Measurements from ENCODE around the gene DNAJC3. TPM values are rescaled to one million over a fixed set of nuclear protein-coding genes. Genes with fewer than 3 reads are reported as not detected.

DNAJC3 gene
- total and polyA plus RNA-seq, 2 donors from 2014 or later: 20.1 to 65.9 TPM

GRCh38 chr13:95671597-95671996 is 5.3 kb upstream of the DNAJC3 start:
- Histone ChIP-seq H3K9me3 (ENCODE audit: control insufficient read depth in 2 of 3, insufficient read depth in 1 of 3, low read length in 3 of 3) (peaks cover 0 to 22% (median 5%) of the 10 kb centered on the region in 3 donors), H3K4me3 (ENCODE audit: low read length in 3 of 3) (no peak overlapping the region), H3K9ac (ENCODE audit: low read length in 3 of 3) (no peak overlapping the region), H3K4me1 (ENCODE audit: control insufficient read depth in 2 of 3, insufficient read depth in 2 of 3, low read depth in 1 of 3, low read length in 3 of 3) (peaks cover 0 to 5% (median 0%) of the 10 kb centered on the region in 3 donors), H3K36me3 (ENCODE audit: control insufficient read depth in 2 of 3, insufficient read depth in 3 of 3, low read length in 3 of 3) (peaks cover 0 to 9% (median 0%) of the 10 kb centered on the region in 3 donors), H3K27me3 (ENCODE audit: control insufficient read depth, insufficient read depth, low read length) (no peaks in the 10 kb centered on the region), H3K27ac (ENCODE audit: low read depth in 2 of 2, low read length in 2 of 2) (no peak overlapping the region)
- no peak for FAIRE-seq
- peak in 1 of 5 donors; percentile 44 for DNase-seq
- intact Hi-C loops (cut with DNase I): no loop called here
- TF ChIP-seq, protein P1, sequence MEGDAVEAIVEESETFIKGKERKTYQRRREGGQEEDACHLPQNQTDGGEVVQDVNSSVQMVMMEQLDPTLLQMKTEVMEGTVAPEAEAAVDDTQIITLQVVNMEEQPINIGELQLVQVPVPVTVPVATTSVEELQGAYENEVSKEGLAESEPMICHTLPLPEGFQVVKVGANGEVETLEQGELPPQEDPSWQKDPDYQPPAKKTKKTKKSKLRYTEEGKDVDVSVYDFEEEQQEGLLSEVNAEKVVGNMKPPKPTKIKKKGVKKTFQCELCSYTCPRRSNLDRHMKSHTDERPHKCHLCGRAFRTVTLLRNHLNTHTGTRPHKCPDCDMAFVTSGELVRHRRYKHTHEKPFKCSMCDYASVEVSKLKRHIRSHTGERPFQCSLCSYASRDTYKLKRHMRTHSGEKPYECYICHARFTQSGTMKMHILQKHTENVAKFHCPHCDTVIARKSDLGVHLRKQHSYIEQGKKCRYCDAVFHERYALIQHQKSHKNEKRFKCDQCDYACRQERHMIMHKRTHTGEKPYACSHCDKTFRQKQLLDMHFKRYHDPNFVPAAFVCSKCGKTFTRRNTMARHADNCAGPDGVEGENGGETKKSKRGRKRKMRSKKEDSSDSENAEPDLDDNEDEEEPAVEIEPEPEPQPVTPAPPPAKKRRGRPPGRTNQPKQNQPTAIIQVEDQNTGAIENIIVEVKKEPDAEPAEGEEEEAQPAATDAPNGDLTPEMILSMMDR (IDR thresholded peaks at IDR 0.05; ENCODE audit: borderline replicate concordance, extremely low read depth, insufficient read depth): no peak

DNA sequence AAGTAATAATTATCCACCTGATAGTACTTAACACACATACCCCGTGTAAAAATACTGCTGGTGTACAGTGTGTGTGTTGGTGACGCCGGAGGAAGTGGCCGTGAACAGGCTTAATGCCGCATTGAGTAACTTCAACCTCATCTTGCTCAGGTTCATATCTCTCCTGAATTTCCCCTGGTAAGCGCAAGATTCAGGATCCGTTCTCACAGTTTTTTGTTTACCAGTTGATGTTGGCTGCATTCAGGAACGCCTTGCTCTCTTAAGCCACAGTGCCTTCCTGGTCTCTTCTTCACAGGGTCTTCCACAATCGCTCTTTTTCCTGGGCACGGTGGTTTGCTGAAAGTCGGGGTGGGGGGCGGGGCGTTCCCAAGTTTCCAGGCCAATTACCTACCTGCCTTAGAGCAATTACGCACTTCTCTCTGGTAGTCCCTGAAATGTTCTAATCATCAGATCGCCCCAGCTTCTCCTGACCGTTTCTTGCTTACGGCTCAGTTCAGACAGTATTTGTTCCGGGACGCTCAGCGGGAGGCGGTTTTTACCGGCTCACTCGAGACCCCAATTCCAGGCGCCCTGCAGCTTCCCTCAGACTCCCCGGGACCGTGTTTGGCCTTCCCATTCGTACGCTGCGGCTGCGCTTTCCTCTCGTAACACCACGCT is 706 bp upstream of the DNAJC3 start:
- peaks cover 0 to 9% (median 0%) of the 10 kb centered on the region in 3 donors for H3K36me3 ChIP-seq (ENCODE audit: control insufficient read depth in 2 of 3, insufficient read depth in 3 of 3, low read length in 3 of 3)
- DNase-seq: peak in 2 of 5 donors; percentile 53 to 74
- H3K9me3 ChIP-seq (ENCODE audit: control insufficient read depth in 2 of 3, insufficient read depth in 1 of 3, low read length in 3 of 3): peaks cover 0 to 8% (median 0%) of the 10 kb centered on the region in 3 donors
- TF ChIP-seq, protein P1 (IDR thresholded peaks at IDR 0.05; ENCODE audit: borderline replicate concordance, extremely low read depth, insufficient read depth): no peak
- FAIRE-seq: no peak
- peak overlapping the region; percentile 86 to 93 (median 90) for H3K4me3 ChIP-seq (ENCODE audit: low read length in 3 of 3)
- H3K4me1 ChIP-seq (ENCODE audit: control insufficient read depth in 2 of 3, insufficient read depth in 2 of 3, low read depth in 1 of 3, low read length in 3 of 3): peaks cover 0 to 14% (median 2%) of the 10 kb centered on the region in 3 donors
- intact Hi-C loops (cut with DNase I): no loop called here
- H3K27ac ChIP-seq (ENCODE audit: low read depth in 2 of 2, low read length in 2 of 2): peak overlapping the region; percentile 92 to 94
- H3K27me3 ChIP-seq (ENCODE audit: control insufficient read depth, insufficient read depth, low read length): no peaks in the 10 kb centered on the region
- peak overlapping the region; percentile 13 to 93 (median 91) for H3K9ac ChIP-seq (ENCODE audit: low read length in 3 of 3)

DNA sequence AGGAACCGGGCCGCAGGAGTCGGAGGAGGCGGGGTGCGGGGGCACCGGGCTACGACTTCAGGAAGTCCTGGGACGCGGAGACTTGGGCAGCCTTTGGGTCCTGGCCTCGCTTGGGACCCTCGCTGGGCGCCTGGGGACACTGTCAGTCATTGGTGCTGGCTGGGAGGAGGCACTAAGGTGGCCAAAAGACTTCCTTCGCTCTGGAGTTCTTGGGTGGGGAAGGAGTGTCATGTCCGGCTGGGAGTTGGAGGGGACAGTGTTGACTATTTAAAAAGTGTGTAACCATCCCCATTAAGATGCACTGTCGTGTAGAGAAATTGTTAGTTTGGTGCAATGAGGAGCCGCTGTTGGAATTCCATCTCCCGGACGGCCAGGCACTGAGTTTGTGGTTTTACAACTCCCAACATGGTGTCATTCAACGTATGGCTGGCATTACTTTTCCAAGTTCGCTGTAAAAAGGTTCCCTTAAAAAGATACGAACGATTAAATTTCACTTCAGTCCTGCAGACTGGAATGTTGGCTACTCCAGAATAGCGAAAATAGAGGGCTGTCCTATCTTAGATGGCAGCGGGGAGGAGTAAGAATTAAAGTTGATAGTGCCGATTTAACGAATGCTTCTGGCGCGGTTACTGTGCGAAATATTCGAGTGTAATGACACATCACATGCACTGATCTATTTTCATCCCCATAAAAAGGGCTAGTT is 776 bp downstream of the DNAJC3 start:
- FAIRE-seq (no peak), DNase-seq (peak in 4 of 5 donors; percentile 32 to 78 (median 47))
- TF ChIP-seq, protein P1 (IDR thresholded peaks at IDR 0.05; ENCODE audit: borderline replicate concordance, extremely low read depth, insufficient read depth): no peak
- peak overlapping the region; percentile 90 to 92 for H3K27ac ChIP-seq (ENCODE audit: low read depth in 2 of 2, low read length in 2 of 2)
- intact Hi-C loops (cut with DNase I): no loop called here
- peak overlapping the region; percentile 85 to 90 (median 86) for H3K9ac ChIP-seq (ENCODE audit: low read length in 3 of 3)
- H3K4me1 ChIP-seq (ENCODE audit: control insufficient read depth in 2 of 3, insufficient read depth in 2 of 3, low read depth in 1 of 3, low read length in 3 of 3): peaks cover 0 to 14% (median 2%) of the 10 kb centered on the region in 3 donors
- H3K27me3 ChIP-seq (ENCODE audit: control insufficient read depth, insufficient read depth, low read length): no peaks in the 10 kb centered on the region
- peak overlapping the region; percentile 86 to 96 (median 94) for H3K4me3 ChIP-seq (ENCODE audit: low read length in 3 of 3)
- peaks cover 0 to 4% (median 0%) of the 10 kb centered on the region in 3 donors for H3K9me3 ChIP-seq (ENCODE audit: control insufficient read depth in 2 of 3, insufficient read depth in 1 of 3, low read length in 3 of 3)
- H3K36me3 ChIP-seq (ENCODE audit: control insufficient read depth in 2 of 3, insufficient read depth in 3 of 3, low read length in 3 of 3): no peaks in the 10 kb centered on the region

Data from kidney (tissue), 14 donors.